Mesendoderm (in vitro differentiated cells): ENCODE results near the gene CCDC8.
"Not testable (repeated sequence)": the region's sequence is repeated elsewhere in the genome, so short reads cannot be mapped to it uniquely, and the experiment has no call there.

Source experiments
- DNase-seq: peaks from one replicate; pipeline ENCODE4 v3.0.0; 2013
- H2AK5ac ChIP-seq: 2 replicates; pipeline ENCODE4 v1.6.1; 2013; ENCODE audit warnings: low read length, inconsistent platforms
- H2BK120ac ChIP-seq: 2 replicates; pipeline ENCODE4 v1.6.1; 2013; ENCODE audit warnings: low read depth, mild to moderate bottlenecking, low read length, moderate library complexity, mixed read lengths
- H2BK15ac ChIP-seq: replicated peaks from 2 replicates; pipeline ENCODE4 v1.6.1; 2013; ENCODE audit warnings: low read depth, mild to moderate bottlenecking, moderate library complexity
- H2BK5ac ChIP-seq: 2 replicates; pipeline ENCODE4 v1.6.1; 2013; ENCODE audit warnings: low read length, inconsistent platforms
- H3K18ac ChIP-seq: 2 replicates; pipeline ENCODE4 v1.6.1; 2013; ENCODE audit warnings: mild to moderate bottlenecking, low read length, mixed read lengths
- H3K23ac ChIP-seq: one replicate; pipeline ENCODE4 v1.6.1; 2013; ENCODE audit warnings: low read length
- H3K27ac ChIP-seq: 2 replicates; pipeline ENCODE4 v1.5.1; 2013; ENCODE audit warnings: low read depth, mild to moderate bottlenecking, inconsistent platforms, low read length, moderate library complexity
- H3K27me3 ChIP-seq: 2 replicates; pipeline ENCODE4 v1.6.1; 2013; ENCODE audit warnings: low read length, control low read depth, mild to moderate bottlenecking, inconsistent platforms; ENCODE audit not compliant: insufficient read depth, poor library complexity
- H3K36me3 ChIP-seq: 2 replicates; pipeline ENCODE4 v1.6.1; 2013; ENCODE audit warnings: low read length, inconsistent platforms; ENCODE audit not compliant: control insufficient read depth, insufficient read depth
- H3K4ac ChIP-seq: one replicate; pipeline ENCODE4 v1.6.1; 2013; ENCODE audit warnings: low read depth, mild to moderate bottlenecking, low read length, moderate library complexity
- H3K4me1 ChIP-seq: 2 replicates; pipeline ENCODE4 v1.6.1; 2013; ENCODE audit warnings: low read depth, low read length, inconsistent platforms; ENCODE audit not compliant: control insufficient read depth
- H3K4me2 ChIP-seq: 2 replicates; pipeline ENCODE4 v1.6.1; 2013; ENCODE audit warnings: low read length
- H3K4me3 ChIP-seq: 2 replicates; pipeline ENCODE4 v1.5.1; 2013; ENCODE audit warnings: mild to moderate bottlenecking, low read length
- H3K56ac ChIP-seq: one replicate; pipeline ENCODE4 v1.6.1; 2013; ENCODE audit warnings: low read length
- H3K79me1 ChIP-seq: 2 replicates; pipeline ENCODE4 v1.6.1; 2013; ENCODE audit warnings: low read length, inconsistent platforms
- H3K79me2 ChIP-seq: 2 replicates; pipeline ENCODE4 v1.6.1; 2013; ENCODE audit warnings: mild to moderate bottlenecking, low read length; ENCODE audit not compliant: control insufficient read depth, insufficient read depth
- H3K9ac ChIP-seq: 2 replicates; pipeline ENCODE4 v1.6.1; 2013; ENCODE audit warnings: low read length, inconsistent platforms
- H4K5ac ChIP-seq: one replicate; pipeline ENCODE4 v1.6.1; 2013; ENCODE audit warnings: low read length
- H4K8ac ChIP-seq: one replicate; pipeline ENCODE4 v1.6.1; 2013; ENCODE audit warnings: low read depth, mild to moderate bottlenecking, control low read depth, low read length, moderate library complexity
- WGBS: extraction: QIAGEN DNeasy Blood & Tissue Kit; methylation state at CpG from one replicate; pipeline ENCODE4 v1.1.7; 2013; ENCODE audit warnings: low lambda C conversion rate, missing lambda C conversion rate; ENCODE audit not compliant: insufficient coverage; ENCODE audit errors: extremely low coverage; 5-methylcytosine and 5-hydroxymethylcytosine counted together

CCDC8 gene

GRCh38 chr19:46404753-46405468 is 8.5 kb downstream of the CCDC8 start:
- H3K79me2 ChIP-seq, result no peaks in the 10 kb centered on the region
- no peak overlapping the region for H2AK5ac ChIP-seq
- H3K36me3 ChIP-seq, result no peaks in the 10 kb centered on the region
- H2BK120ac ChIP-seq, result no peak overlapping the region
- H2BK15ac ChIP-seq, result no peak overlapping the region
- H3K27me3 ChIP-seq, result peaks cover 5% of the 10 kb centered on the region
- H4K5ac ChIP-seq, result no peak overlapping the region
- H3K4me3 ChIP-seq, result no peak overlapping the region
- no peak overlapping the region for H3K23ac ChIP-seq
- H3K18ac ChIP-seq, result peak overlapping the region; percentile 7
- H3K27ac ChIP-seq, result no peak overlapping the region
- DNase-seq, result peak; percentile 82
- WGBS, result no CpG with 5 or more reads among the region's 41 CpGs
- peak overlapping the region; percentile 69 for H3K9ac ChIP-seq
- H3K79me1 ChIP-seq, result no peaks in the 10 kb centered on the region
- peak overlapping the region; percentile 89 for H3K56ac ChIP-seq
- H4K8ac ChIP-seq, result no peak overlapping the region
- H3K4ac ChIP-seq, result peak overlapping the region; percentile 44
- peaks cover 1% of the 10 kb centered on the region for H3K4me1 ChIP-seq
- peak overlapping the region; percentile 70 for H3K4me2 ChIP-seq
- no peak overlapping the region for H2BK5ac ChIP-seq

GRCh38 chr19:46404055-46404752 is 9.2 kb downstream of the CCDC8 start:
- H2BK15ac ChIP-seq, result no peak overlapping the region
- peak; percentile 82 for DNase-seq
- peak overlapping the region; percentile 89 for H3K56ac ChIP-seq
- H3K9ac ChIP-seq, result peak overlapping the region; percentile 69
- no CpG with 5 or more reads among the region's 36 CpGs for WGBS
- no peaks in the 10 kb centered on the region for H3K36me3 ChIP-seq
- peak overlapping the region; percentile 70 for H3K4me2 ChIP-seq
- peaks cover 5% of the 10 kb centered on the region for H3K27me3 ChIP-seq
- no peak overlapping the region for H2BK120ac ChIP-seq
- H2BK5ac ChIP-seq, result no peak overlapping the region
- peaks cover 1% of the 10 kb centered on the region for H3K4me1 ChIP-seq
- no peak overlapping the region for H3K23ac ChIP-seq
- H3K18ac ChIP-seq, result peak overlapping the region; percentile 33
- peak overlapping the region; percentile 22 for H3K4me3 ChIP-seq
- no peak overlapping the region for H3K27ac ChIP-seq
- H4K5ac ChIP-seq, result no peak overlapping the region
- H3K79me2 ChIP-seq, result no peaks in the 10 kb centered on the region
- no peak overlapping the region for H2AK5ac ChIP-seq
- no peaks in the 10 kb centered on the region for H3K79me1 ChIP-seq
- H4K8ac ChIP-seq, result no peak overlapping the region
- H3K4ac ChIP-seq, result no peak overlapping the region

- Histone ChIP-seq H4K8ac (no peak overlapping the region), H3K27ac (no peak overlapping the region), H3K9ac (no peak overlapping the region), H3K27me3 (peaks cover 5% of the 10 kb centered on the region), H3K4me1 (no peaks in the 10 kb centered on the region), H3K23ac (no peak overlapping the region), H3K4me2 (no peak overlapping the region), H3K79me2 (no peaks in the 10 kb centered on the region), H3K36me3 (no peaks in the 10 kb centered on the region), H2BK120ac (no peak overlapping the region), H2BK5ac (no peak overlapping the region), H2AK5ac (no peak overlapping the region), H3K18ac (no peak overlapping the region), H4K5ac (no peak overlapping the region), H2BK15ac (no peak overlapping the region), H3K4me3 (no peak overlapping the region), H3K79me1 (no peaks in the 10 kb centered on the region), H3K4ac (no peak overlapping the region), H3K56ac (no peak overlapping the region)
- no CpG with 5 or more reads among the region's 11 CpGs for WGBS
- DNase-seq, result no peak
Observed at GRCh38 chr19:46402725-46403124, 10.6 kb downstream of the CCDC8 start.

GRCh38 chr19:46397801-46398479 is 15.4 kb downstream of the CCDC8 start:
- not testable (repeated sequence) for H4K5ac ChIP-seq, H3K56ac ChIP-seq, H3K27me3 ChIP-seq, H2BK120ac ChIP-seq, H2BK15ac ChIP-seq, H3K23ac ChIP-seq, H3K4me2 ChIP-seq, H3K4me1 ChIP-seq, H2AK5ac ChIP-seq, H3K27ac ChIP-seq, H3K9ac ChIP-seq, H4K8ac ChIP-seq, H2BK5ac ChIP-seq, H3K4ac ChIP-seq, H3K79me2 ChIP-seq, H3K79me1 ChIP-seq, DNase-seq, H3K4me3 ChIP-seq, H3K18ac ChIP-seq, H3K36me3 ChIP-seq
- no CpG with 5 or more reads among the region's 14 CpGs for WGBS

GRCh38 chr19:46394402-46394797 is 19.0 kb downstream of the CCDC8 start:
- Histone ChIP-seq H3K4me3 (no peak overlapping the region), H3K23ac (no peak overlapping the region), H4K5ac (no peak overlapping the region), H3K79me2 (no peaks in the 10 kb centered on the region), H3K27me3 (no peaks in the 10 kb centered on the region), H4K8ac (no peak overlapping the region), H3K56ac (no peak overlapping the region), H3K4me2 (no peak overlapping the region), H2BK120ac (no peak overlapping the region), H2BK5ac (no peak overlapping the region), H2BK15ac (no peak overlapping the region), H3K4ac (no peak overlapping the region), H3K18ac (no peak overlapping the region), H3K36me3 (peaks cover 5% of the 10 kb centered on the region), H2AK5ac (no peak overlapping the region), H3K27ac (no peak overlapping the region), H3K9ac (no peak overlapping the region), H3K79me1 (no peaks in the 10 kb centered on the region), H3K4me1 (no peaks in the 10 kb centered on the region)
- no CpG with 5 or more reads among the region's 5 CpGs for WGBS
- DNase-seq, result peak; percentile 44
